GM06990 (cell line): ENCODE results near the gene LDAH.

ENCODE experiments used
- DNase-seq: peaks from one replicate; pipeline ENCODE4 v3.0.0-alpha.2; 2011; ENCODE audit not compliant: insufficient read length; ENCODE audit errors: extremely low read depth
- H3K27me3 ChIP-seq: replicated peaks from 2 replicates; pipeline ENCODE4 v1.6.0; 2011; ENCODE audit warnings: low read length; ENCODE audit not compliant: control insufficient read depth, insufficient read depth
- H3K36me3 ChIP-seq: 2 replicates; pipeline ENCODE4 v1.5.1; 2011; ENCODE audit warnings: low read length; ENCODE audit not compliant: control insufficient read depth, insufficient read depth
- H3K4me3 ChIP-seq: replicated peaks from 2 replicates; pipeline ENCODE4 v1.5.1; 2011; ENCODE audit warnings: low read depth, mild to moderate bottlenecking, control low read depth, low read length
- CTCF ChIP-seq: IDR thresholded peaks from 2 replicates; pipeline ENCODE4 v1.5.1; 2011; ENCODE audit warnings: low read length, control low read depth, mild to moderate bottlenecking, inconsistent platforms; ENCODE audit not compliant: insufficient read depth, poor library complexity, severe bottlenecking

LDAH gene

GRCh38 chr2:20645761-20646160 is 177.1 kb downstream of the LDAH start:
- no peak for TF ChIP-seq CTCF
- no peak for DNase-seq
- no peak overlapping the region for H3K4me3 ChIP-seq
- H3K27me3 ChIP-seq: no peaks in the 10 kb centered on the region
- no peaks in the 10 kb centered on the region; the same call in none of the 2 replicates for H3K36me3 ChIP-seq

- Histone ChIP-seq H3K36me3 (no peaks in the 10 kb centered on the region; the same call in none of the 2 replicates), H3K27me3 (no peaks in the 10 kb centered on the region), H3K4me3 (no peak overlapping the region)
- no peak for DNase-seq
- no peak for TF ChIP-seq CTCF
Measured at GRCh38 chr2:20645301-20645701, 177.6 kb downstream of the LDAH start.

- Histone ChIP-seq H3K27me3 (no peaks in the 10 kb centered on the region), H3K4me3 (no peak overlapping the region), H3K36me3 (peaks cover 1% of the 10 kb centered on the region)
- no peak for DNase-seq
- no peak for TF ChIP-seq CTCF
Measured at GRCh38 chr2:20643826-20644225, 179.1 kb downstream of the LDAH start.

- H3K4me3 ChIP-seq: no peak overlapping the region
- no peaks in the 10 kb centered on the region for H3K27me3 ChIP-seq
- peaks cover 2% of the 10 kb centered on the region for H3K36me3 ChIP-seq
- TF ChIP-seq CTCF: no peak
- DNase-seq: no peak
Measured at GRCh38 chr2:20643060-20643459, 179.8 kb downstream of the LDAH start.

- H3K27me3 ChIP-seq: no peaks in the 10 kb centered on the region
- peaks cover 4% of the 10 kb centered on the region for H3K36me3 ChIP-seq
- H3K4me3 ChIP-seq: no peak overlapping the region
- TF ChIP-seq CTCF: peak; percentile 99
- DNase-seq: peak; percentile 77
Measured at GRCh38 chr2:20642055-20642971, 180.6 kb downstream of the LDAH start.
